ENCODE measurements around the gene FZD4. TPM values are rescaled to one million over a fixed set of nuclear protein-coding genes. Genes with fewer than 3 reads are reported as not detected.

FZD4 gene
- total and polyA plus RNA-seq, 12 donors, result 8.0 to 52.5 (median 20.8) TPM

GRCh38 chr11:86978756-86979608, 23.8 kb upstream of the FZD4 start:
- Histone ChIP-seq H3K36me3 (replicated peaks in 1 of 2) (no peaks in the 10 kb centered on the region), H3K27me3 (no peaks in the 10 kb centered on the region), H3K27ac (peak overlapping the region in 1 of 5 donors; percentile 58), H3K4me1 (replicated peaks in 1 of 2) (peaks cover 0 to 24% of the 10 kb centered on the region in 2 donors), H3K4me3 (peak overlapping the region in 1 of 4 donors; percentile 28), H3K9me3 (replicated peaks in 1 of 3) (no peaks in the 10 kb centered on the region)
- intact Hi-C loops (cut with DNase I), result no loop called here
- peak in 2 of 7 donors; percentile 3 to 24 for DNase-seq
- TF ChIP-seq CTCF (IDR thresholded peaks at IDR 0.05), result peak in 5 of 6 experiments; percentile 23 to 41 (median 34)
- no peak for TF ChIP-seq POLR2A (IDR thresholded peaks at IDR 0.05)
- 34 to 46% (median 41%) methylated on average over 3 of the region's 3 CpGs for WGBS, 4 donors

GRCh38 chr11:86978247-86978646, 23.1 kb upstream of the FZD4 start:
- no peak for TF ChIP-seq POLR2A (IDR thresholded peaks at IDR 0.05)
- TF ChIP-seq CTCF (IDR thresholded peaks at IDR 0.05), result no peak
- intact Hi-C loops (cut with DNase I), result no loop called here
- peaks cover 0 to 24% of the 10 kb centered on the region in 2 donors for H3K4me1 ChIP-seq (replicated peaks in 1 of 2)
- H3K9me3 ChIP-seq (replicated peaks in 1 of 3), result no peaks in the 10 kb centered on the region
- peak overlapping the region in 1 of 5 donors; percentile 56 for H3K27ac ChIP-seq
- H3K27me3 ChIP-seq, result no peaks in the 10 kb centered on the region
- DNase-seq, result peak in 5 of 7 donors; percentile 29 to 63 (median 44)
- WGBS, 4 donors, result 33 to 51% (median 48%) methylated on average over 6 to 7 of the region's 7 CpGs
- H3K36me3 ChIP-seq (replicated peaks in 1 of 2), result no peaks in the 10 kb centered on the region
- H3K4me3 ChIP-seq, result peak overlapping the region in 1 of 4 donors; percentile 28

- no peak for TF ChIP-seq CTCF (IDR thresholded peaks at IDR 0.05)
- no peak for TF ChIP-seq POLR2A (IDR thresholded peaks at IDR 0.05)
- WGBS, 4 donors, result 68 to 88% (median 85%) methylated on average over 6 of the region's 6 CpGs
- H3K4me3 ChIP-seq, result no peak overlapping the region
- peaks cover 0 to 24% of the 10 kb centered on the region in 2 donors for H3K4me1 ChIP-seq (replicated peaks in 1 of 2)
- no peaks in the 10 kb centered on the region for H3K9me3 ChIP-seq (replicated peaks in 1 of 3)
- no peaks in the 10 kb centered on the region for H3K27me3 ChIP-seq
- H3K27ac ChIP-seq, result peak overlapping the region in 1 of 5 donors; percentile 20
- intact Hi-C loops (cut with DNase I), result no loop called here
- no peaks in the 10 kb centered on the region for H3K36me3 ChIP-seq (replicated peaks in 1 of 2)
- no peak for DNase-seq
Measured at GRCh38 chr11:86977441-86978050, 22.4 kb upstream of the FZD4 start.

- intact Hi-C loops (cut with DNase I), result no loop called here
- H3K4me1 ChIP-seq (replicated peaks in 1 of 2), result no peaks in the 10 kb centered on the region
- H3K27ac ChIP-seq, result no peak overlapping the region
- WGBS, 4 donors, result 78 to 83% (median 78%) methylated on average over 1 of the region's 1 CpG
- H3K27me3 ChIP-seq, result no peaks in the 10 kb centered on the region
- no peak for TF ChIP-seq POLR2A (IDR thresholded peaks at IDR 0.05)
- TF ChIP-seq CTCF (IDR thresholded peaks at IDR 0.05), result no peak
- DNase-seq, result no peak
- no peak overlapping the region for H3K4me3 ChIP-seq
- H3K9me3 ChIP-seq (replicated peaks in 1 of 3), result no peaks in the 10 kb centered on the region
- no peaks in the 10 kb centered on the region for H3K36me3 ChIP-seq (replicated peaks in 1 of 2)
Measured at GRCh38 chr11:86972734-86973133, 17.5 kb upstream of the FZD4 start.

Measured in adrenal gland (tissue), 12 donors.